ENCODE results near the gene MGRN1.

- TF ChIP-seq, protein P1, sequence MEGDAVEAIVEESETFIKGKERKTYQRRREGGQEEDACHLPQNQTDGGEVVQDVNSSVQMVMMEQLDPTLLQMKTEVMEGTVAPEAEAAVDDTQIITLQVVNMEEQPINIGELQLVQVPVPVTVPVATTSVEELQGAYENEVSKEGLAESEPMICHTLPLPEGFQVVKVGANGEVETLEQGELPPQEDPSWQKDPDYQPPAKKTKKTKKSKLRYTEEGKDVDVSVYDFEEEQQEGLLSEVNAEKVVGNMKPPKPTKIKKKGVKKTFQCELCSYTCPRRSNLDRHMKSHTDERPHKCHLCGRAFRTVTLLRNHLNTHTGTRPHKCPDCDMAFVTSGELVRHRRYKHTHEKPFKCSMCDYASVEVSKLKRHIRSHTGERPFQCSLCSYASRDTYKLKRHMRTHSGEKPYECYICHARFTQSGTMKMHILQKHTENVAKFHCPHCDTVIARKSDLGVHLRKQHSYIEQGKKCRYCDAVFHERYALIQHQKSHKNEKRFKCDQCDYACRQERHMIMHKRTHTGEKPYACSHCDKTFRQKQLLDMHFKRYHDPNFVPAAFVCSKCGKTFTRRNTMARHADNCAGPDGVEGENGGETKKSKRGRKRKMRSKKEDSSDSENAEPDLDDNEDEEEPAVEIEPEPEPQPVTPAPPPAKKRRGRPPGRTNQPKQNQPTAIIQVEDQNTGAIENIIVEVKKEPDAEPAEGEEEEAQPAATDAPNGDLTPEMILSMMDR (IDR thresholded peaks at IDR 0.05): no peak
- TF ChIP-seq POLR2A (IDR thresholded peaks at IDR 0.05): no peak
These were observed 27.9 kb downstream of the MGRN1 start for GRCh38 chr16:4652561-4652960.
